ENCODE results near the gene GPAM. TPM values are rescaled to one million over a fixed set of nuclear protein-coding genes. Genes with fewer than 3 reads are reported as not detected.

Gene GPAM
- total and polyA plus RNA-seq, 11 donors = 5.8 to 104 (median 16.9) TPM

DNA sequence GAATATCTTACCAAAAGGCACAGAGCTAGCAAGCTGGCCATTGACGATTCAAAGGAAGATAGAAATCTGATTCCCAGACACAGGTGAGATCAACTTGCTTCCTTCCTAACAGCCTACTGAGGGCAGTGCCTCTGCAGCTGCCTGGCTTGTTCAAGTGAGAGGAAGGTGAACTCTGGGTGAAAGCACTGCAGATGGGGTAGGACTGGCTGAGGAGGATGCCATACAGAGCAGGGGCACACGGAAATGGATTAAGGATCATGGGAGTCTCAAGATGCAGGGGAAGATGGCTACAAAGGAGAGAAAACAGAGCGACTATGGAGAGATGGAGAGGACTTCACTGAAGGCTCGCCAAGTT, 34.4 kb upstream of the GPAM start:
- no peak for DNase-seq
- WGBS, 4 donors = 61 to 67% (median 64%) methylated on average over 4 of the region's 4 CpGs
- Histone ChIP-seq H3K27ac (no peak overlapping the region), H3K27me3 (peaks cover 0 to 4% (median 0%) of the 10 kb centered on the region in 9 donors), H3K9me3 (peaks cover 0 to 12% (median 5%) of the 10 kb centered on the region in 12 donors), H3K4me3 (no peak overlapping the region), H3K4me1 (peaks cover 0 to 3% (median 0%) of the 10 kb centered on the region in 12 donors), H3K36me3 (no peaks in the 10 kb centered on the region)
- TF ChIP-seq, protein P1, sequence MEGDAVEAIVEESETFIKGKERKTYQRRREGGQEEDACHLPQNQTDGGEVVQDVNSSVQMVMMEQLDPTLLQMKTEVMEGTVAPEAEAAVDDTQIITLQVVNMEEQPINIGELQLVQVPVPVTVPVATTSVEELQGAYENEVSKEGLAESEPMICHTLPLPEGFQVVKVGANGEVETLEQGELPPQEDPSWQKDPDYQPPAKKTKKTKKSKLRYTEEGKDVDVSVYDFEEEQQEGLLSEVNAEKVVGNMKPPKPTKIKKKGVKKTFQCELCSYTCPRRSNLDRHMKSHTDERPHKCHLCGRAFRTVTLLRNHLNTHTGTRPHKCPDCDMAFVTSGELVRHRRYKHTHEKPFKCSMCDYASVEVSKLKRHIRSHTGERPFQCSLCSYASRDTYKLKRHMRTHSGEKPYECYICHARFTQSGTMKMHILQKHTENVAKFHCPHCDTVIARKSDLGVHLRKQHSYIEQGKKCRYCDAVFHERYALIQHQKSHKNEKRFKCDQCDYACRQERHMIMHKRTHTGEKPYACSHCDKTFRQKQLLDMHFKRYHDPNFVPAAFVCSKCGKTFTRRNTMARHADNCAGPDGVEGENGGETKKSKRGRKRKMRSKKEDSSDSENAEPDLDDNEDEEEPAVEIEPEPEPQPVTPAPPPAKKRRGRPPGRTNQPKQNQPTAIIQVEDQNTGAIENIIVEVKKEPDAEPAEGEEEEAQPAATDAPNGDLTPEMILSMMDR (IDR thresholded peaks at IDR 0.05) = no peak
- no peak for TF ChIP-seq POLR2A (IDR thresholded peaks at IDR 0.05)
- intact Hi-C loops (cut with DNase I) = no loop called here
- ATAC-seq = no peak

DNA sequence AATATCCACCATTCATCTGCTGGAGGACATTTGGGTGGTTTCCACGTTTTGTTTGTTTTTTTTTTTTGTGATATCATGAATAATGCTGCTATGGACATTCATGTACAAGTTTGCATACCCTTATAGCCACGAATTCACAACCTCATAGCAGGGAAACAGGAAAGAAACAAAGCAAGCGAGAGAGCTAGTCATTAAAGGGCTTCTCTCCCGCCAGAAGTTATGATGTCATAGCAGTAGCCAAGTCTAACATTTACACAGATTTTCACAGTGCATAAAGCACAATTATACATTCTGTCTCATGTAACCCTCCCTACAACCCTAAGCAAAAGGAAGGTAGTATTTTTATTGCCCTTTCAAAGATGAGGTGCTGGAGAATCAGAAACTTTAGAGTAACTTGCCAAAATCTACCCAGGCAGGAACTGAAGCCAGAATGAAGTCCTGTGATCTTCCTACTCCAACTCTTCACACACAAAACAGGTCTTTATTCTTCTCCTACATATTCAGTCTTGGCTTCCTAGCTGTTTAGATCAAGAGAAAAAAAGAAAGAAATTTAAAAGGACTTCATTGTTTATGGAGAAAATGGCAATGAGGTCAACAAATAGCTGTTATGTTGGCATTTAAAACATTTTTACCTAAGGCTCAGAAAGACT, 33.9 kb upstream of the GPAM start:
- no peak for DNase-seq
- intact Hi-C loops (cut with DNase I) = no loop called here
- WGBS, 4 donors = 49 to 55% (median 50%) methylated on average over 4 of the region's 4 CpGs

GRCh38 chr10:112216966-112217365, 33.4 kb upstream of the GPAM start:
- Histone ChIP-seq H3K27me3 (peaks cover 0 to 4% (median 0%) of the 10 kb centered on the region in 9 donors), H3K36me3 (no peaks in the 10 kb centered on the region), H3K4me1 (peaks cover 0 to 3% (median 0%) of the 10 kb centered on the region in 12 donors), H3K9me3 (peaks cover 0 to 12% (median 5%) of the 10 kb centered on the region in 12 donors), H3K27ac (no peak overlapping the region), H3K4me3 (no peak overlapping the region)
- ATAC-seq (no peak), DNase-seq (no peak)
- WGBS, 4 donors = 83 to 90% (median 89%) methylated on average over 5 of the region's 5 CpGs
- no peak for TF ChIP-seq POLR2A (IDR thresholded peaks at IDR 0.05)
- TF ChIP-seq, protein P1 (IDR thresholded peaks at IDR 0.05) = no peak
- intact Hi-C loops (cut with DNase I) = no loop called here

More for the DNA sequence above, 33.9 kb upstream of the GPAM start:
- TF ChIP-seq, protein P1 (IDR thresholded peaks at IDR 0.05) = no peak
- no peak for TF ChIP-seq POLR2A (IDR thresholded peaks at IDR 0.05)
- peaks cover 0 to 12% (median 5%) of the 10 kb centered on the region in 12 donors for H3K9me3 ChIP-seq
- no peak overlapping the region for H3K27ac ChIP-seq
- peaks cover 0 to 3% (median 0%) of the 10 kb centered on the region in 12 donors for H3K4me1 ChIP-seq
- no peak overlapping the region for H3K4me3 ChIP-seq
- no peaks in the 10 kb centered on the region for H3K36me3 ChIP-seq
- H3K27me3 ChIP-seq = peaks cover 0 to 4% (median 0%) of the 10 kb centered on the region in 9 donors
- no peak for ATAC-seq

DNA sequence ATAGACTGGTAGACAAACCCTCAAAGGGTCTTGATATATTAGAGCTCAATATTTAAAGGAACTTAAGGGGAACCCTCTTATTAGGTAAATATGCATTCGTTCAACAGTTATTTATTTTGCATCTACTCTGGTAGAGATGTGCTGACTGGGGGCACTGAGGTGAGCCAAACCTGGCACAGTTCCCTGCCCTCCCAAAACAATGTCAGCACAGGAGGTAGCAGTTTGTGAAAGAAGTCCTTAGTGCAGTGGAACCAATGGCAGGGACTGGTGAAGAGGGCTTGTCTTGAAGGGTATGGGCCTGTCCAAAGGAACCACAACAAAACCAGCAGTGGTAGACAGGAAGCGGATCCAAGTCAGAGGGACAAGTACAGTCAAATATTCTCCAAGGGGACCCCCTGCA, 32.6 kb upstream of the GPAM start:
- Histone ChIP-seq H3K36me3 (no peaks in the 10 kb centered on the region), H3K4me3 (no peak overlapping the region), H3K27ac (no peak overlapping the region), H3K27me3 (peaks cover 0 to 4% (median 0%) of the 10 kb centered on the region in 9 donors), H3K4me1 (peaks cover 0 to 3% (median 0%) of the 10 kb centered on the region in 12 donors), H3K9me3 (peaks cover 0 to 12% (median 5%) of the 10 kb centered on the region in 12 donors)
- 79 to 94% (median 91%) methylated on average over 2 of the region's 2 CpGs for WGBS, 4 donors
- intact Hi-C loops (cut with DNase I) = no loop called here
- no peak for DNase-seq
- TF ChIP-seq, protein P1 (IDR thresholded peaks at IDR 0.05) = no peak
- no peak for TF ChIP-seq POLR2A (IDR thresholded peaks at IDR 0.05)
- no peak for ATAC-seq

Measured in heart left ventricle (tissue), 16 donors.